OCI-LY7 (cell line): ENCODE results near the gene FHOD3.

Experiments
- CTCF ChIP-seq: fragments of 200-600 bp; sonication (generic); conservative IDR thresholded peaks from 2 replicates; pipeline ENCODE4 v1.5.1; 2014; ENCODE audit warnings: mild to moderate bottlenecking, antibody characterized with exemption, low read length, moderate library complexity, mixed read lengths
- EZH2phosphoT487 ChIP-seq: fragments of 200-600 bp; sonication (generic); IDR thresholded peaks from 2 replicates; pipeline ENCODE4 v1.6.1; 2018; ENCODE audit warnings: low read depth, borderline replicate concordance, mild to moderate bottlenecking, mixed run types, antibody characterized with exemption, low read length, moderate library complexity, mixed read lengths

GRCh38 chr18:36648803-36649202, 351.3 kb downstream of the FHOD3 start:
- TF ChIP-seq CTCF (no peak), EZH2phosphoT487 (no peak)
